OCI-LY1 (cell line): ENCODE results near the gene SH3GL2.

ENCODE experiments used
- H2AFZ ChIP-seq: fragments of 200-600 bp; sonication (generic), shearing (Covaris generic); 2 replicates; pipeline ENCODE4 v1.6.0; 2014; ENCODE audit warnings: antibody characterized with exemption, mild to moderate bottlenecking, low read length
- H3F3A ChIP-seq: fragments of 200-600 bp; sonication (generic), shearing (Covaris generic); 2 replicates; pipeline ENCODE4 v1.6.0; 2014; ENCODE audit warnings: mild to moderate bottlenecking, antibody characterized with exemption, low read length, moderate library complexity; ENCODE audit not compliant: insufficient read depth
- H3K27ac ChIP-seq: fragments of 200-600 bp; sonication (generic); 2 replicates; pipeline ENCODE4 v1.5.1; 2014; ENCODE audit warnings: low read length, mixed run types, mild to moderate bottlenecking, low read depth; ENCODE audit not compliant: poor library complexity, severe bottlenecking
- H3K27me3 ChIP-seq: fragments of 200-600 bp; sonication (generic); 2 replicates; pipeline ENCODE4 v1.6.0; 2014; ENCODE audit warnings: antibody characterized with exemption, mild to moderate bottlenecking, low read length, moderate library complexity; ENCODE audit not compliant: insufficient read depth
- H3K36me3 ChIP-seq: fragments of 200-600 bp; sonication (generic); 2 replicates; pipeline ENCODE4 v1.6.1; 2014; ENCODE audit warnings: mild to moderate bottlenecking, antibody characterized with exemption, low read length, moderate library complexity, mixed read lengths; ENCODE audit not compliant: insufficient read depth
- H3K4me1 ChIP-seq: fragments of 200-600 bp; sonication (generic); 2 replicates; pipeline ENCODE4 v1.5.1; 2014; ENCODE audit warnings: mild to moderate bottlenecking, low read length, moderate library complexity; ENCODE audit not compliant: insufficient read depth, severe bottlenecking
- H3K4me2 ChIP-seq: fragments of 200-600 bp; sonication (generic), shearing (Covaris generic); 2 replicates; pipeline ENCODE4 v1.6.1; 2014; ENCODE audit warnings: low read length
- H3K4me3 ChIP-seq: fragments of 200-600 bp; sonication (generic); 2 replicates; pipeline ENCODE4 v1.5.1; 2014; ENCODE audit warnings: low read length, low read depth, mild to moderate bottlenecking, mixed read lengths; ENCODE audit not compliant: poor library complexity, severe bottlenecking
- H3K79me2 ChIP-seq: fragments of 200-600 bp; shearing (Covaris generic); 2 replicates; pipeline ENCODE4 v1.6.1; 2016; ENCODE audit warnings: mixed run types, low read length, mixed read lengths; ENCODE audit not compliant: insufficient read depth
- H3K9ac ChIP-seq: fragments of 200-600 bp; sonication (generic), shearing (Covaris generic); 2 replicates; pipeline ENCODE4 v1.6.1; 2014; ENCODE audit warnings: mild to moderate bottlenecking, low read length, mixed read lengths
- H3K9me2 ChIP-seq: fragments of 200-600 bp; sonication (generic), shearing (Covaris generic); 2 replicates; pipeline ENCODE4 v1.6.1; 2014; ENCODE audit warnings: low read depth, mild to moderate bottlenecking, low read length, mixed read lengths
- H3K9me3 ChIP-seq: fragments of 200-600 bp; shearing (Covaris generic); 2 replicates; pipeline ENCODE4 v1.6.1; 2014; ENCODE audit warnings: low read length, mixed read lengths
- H4K20me1 ChIP-seq: fragments of 200-600 bp; sonication (generic), shearing (Covaris generic); 2 replicates; pipeline ENCODE4 v1.6.0; 2016; ENCODE audit warnings: mild to moderate bottlenecking, low read length; ENCODE audit not compliant: insufficient read depth
- CTCF ChIP-seq: fragments of 200-600 bp; sonication (generic), shearing (Covaris generic); IDR thresholded peaks from 2 replicates; pipeline ENCODE4 v1.5.1; 2017; ENCODE audit warnings: mild to moderate bottlenecking, antibody characterized with exemption, low read length, moderate library complexity, mixed read lengths
- EZH2 ChIP-seq: fragments of 200-600 bp; sonication (generic), shearing (Covaris generic); IDR thresholded peaks from 2 replicates; pipeline ENCODE4 v1.8.0; 2017; ENCODE audit warnings: borderline replicate concordance, mixed run types, mild to moderate bottlenecking, antibody characterized with exemption, low read length, moderate library complexity, mixed read lengths

The SH3GL2 gene

GRCh38 chr9:17555362-17556054, 23.4 kb upstream of the SH3GL2 start:
- Histone ChIP-seq H3K4me3 (no peak overlapping the region), H2AFZ (no peak overlapping the region), H3K4me1 (no peaks in the 10 kb centered on the region), H3F3A (no peaks in the 10 kb centered on the region), H3K36me3 (no peaks in the 10 kb centered on the region), H3K27ac (no peak overlapping the region), H3K79me2 (no peaks in the 10 kb centered on the region), H3K9ac (no peak overlapping the region), H3K9me2 (no peaks in the 10 kb centered on the region), H3K27me3 (no peaks in the 10 kb centered on the region), H3K4me2 (no peak overlapping the region), H3K9me3 (no peaks in the 10 kb centered on the region), H4K20me1 (no peaks in the 10 kb centered on the region)
- TF ChIP-seq EZH2 = no peak
- TF ChIP-seq CTCF = no peak

- H3K79me2 ChIP-seq = no peaks in the 10 kb centered on the region
- H4K20me1 ChIP-seq = no peaks in the 10 kb centered on the region
- TF ChIP-seq CTCF (no peak), EZH2 (no peak)
- no peak overlapping the region for H3K27ac ChIP-seq
- H3K4me2 ChIP-seq = no peak overlapping the region
- no peaks in the 10 kb centered on the region for H3K4me1 ChIP-seq
- H3K9ac ChIP-seq = no peak overlapping the region
- H3F3A ChIP-seq = no peaks in the 10 kb centered on the region
- H3K27me3 ChIP-seq = no peaks in the 10 kb centered on the region
- no peaks in the 10 kb centered on the region for H3K36me3 ChIP-seq
- H2AFZ ChIP-seq = no peak overlapping the region
- no peaks in the 10 kb centered on the region for H3K9me3 ChIP-seq
- H3K9me2 ChIP-seq = no peaks in the 10 kb centered on the region
- H3K4me3 ChIP-seq = no peak overlapping the region
Measured at GRCh38 chr9:17556255-17556654, 22.6 kb upstream of the SH3GL2 start.

GRCh38 chr9:17556935-17557334, 21.9 kb upstream of the SH3GL2 start:
- H2AFZ ChIP-seq = no peak overlapping the region
- TF ChIP-seq CTCF = no peak
- no peak for TF ChIP-seq EZH2
- no peaks in the 10 kb centered on the region for H3K9me2 ChIP-seq

More at GRCh38 chr9:17556935-17557334, 21.9 kb upstream of the SH3GL2 start:
- no peaks in the 10 kb centered on the region for H3F3A ChIP-seq
- no peaks in the 10 kb centered on the region for H4K20me1 ChIP-seq
- no peaks in the 10 kb centered on the region for H3K79me2 ChIP-seq
- H3K4me2 ChIP-seq = no peak overlapping the region
- no peaks in the 10 kb centered on the region for H3K36me3 ChIP-seq
- H3K27ac ChIP-seq = no peak overlapping the region
- H3K9ac ChIP-seq = no peak overlapping the region
- H3K4me1 ChIP-seq = no peaks in the 10 kb centered on the region
- H3K4me3 ChIP-seq = no peak overlapping the region
- H3K9me3 ChIP-seq = no peaks in the 10 kb centered on the region
- H3K27me3 ChIP-seq = no peaks in the 10 kb centered on the region
